ENCODE data around the gene PAPOLB. TPM values are rescaled to one million over a fixed set of nuclear protein-coding genes. Genes with fewer than 3 reads are reported as not detected.

PAPOLB gene
- total and polyA plus RNA-seq, 2 of the 8 experiments (the other 6 are each of a cell fraction or from before 2014, with no cell fraction given): 0.02 to 0.15 TPM

DNA sequence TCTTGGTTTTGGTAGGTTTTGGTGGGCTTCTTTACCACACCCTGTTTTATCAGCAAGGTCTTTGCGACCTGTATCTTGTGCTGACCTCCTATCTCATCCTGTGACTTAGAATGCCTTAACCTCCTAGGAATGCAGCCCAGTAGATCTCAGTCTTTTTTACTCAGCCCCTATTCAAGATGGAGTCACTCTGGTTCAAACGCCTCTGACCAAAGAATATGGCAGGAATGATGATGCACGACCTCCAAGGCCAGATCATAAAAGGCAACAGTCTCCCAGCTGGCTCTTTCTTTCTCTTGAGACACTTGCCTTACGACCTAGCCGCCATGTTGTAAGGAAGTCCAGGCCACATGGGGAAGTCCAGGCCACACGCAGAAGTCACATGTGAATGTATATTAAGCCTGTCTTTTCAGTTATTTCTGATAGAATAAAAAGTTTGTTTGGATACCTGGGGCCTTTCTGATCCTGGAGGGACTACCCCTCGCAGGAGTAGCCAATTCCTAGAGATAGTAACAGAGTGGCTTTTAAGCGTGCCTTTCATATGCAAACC, 32.2 kb upstream of the PAPOLB start:
- H4K8ac ChIP-seq (ENCODE audit: extremely low read depth, insufficient read depth, low read length): no peak overlapping the region
- 84% methylated on average over 8 of the region's 8 CpGs; no CpG with 5 or more reads in 1 of the 2 experiments for WGBS, 2 experiments (ENCODE audit: extremely low coverage in 1 of 2, insufficient coverage in 1 of 2, insufficient read length in 1 of 2, insufficient replicate concordance in 2 of 2, low coverage in 1 of 2, low lambda C conversion rate in 2 of 2, missing lambda C conversion rate in 1 of 2)
- no peak overlapping the region for H3K27ac ChIP-seq (ENCODE audit: low read depth, low read length)
- H3K36me3 ChIP-seq (ENCODE audit: control insufficient read depth in 2 of 4, insufficient read depth in 4 of 4, low read length in 3 of 4): no peaks in the 10 kb centered on the region
- H2BK15ac ChIP-seq (ENCODE audit: low read length): no peak overlapping the region
- no peak overlapping the region for H2BK5ac ChIP-seq (ENCODE audit: low read depth, low read length)
- no peak overlapping the region for H3K23ac ChIP-seq (ENCODE audit: insufficient read length)
- peaks cover 2% of the 10 kb centered on the region; the same call in 1 of the 2 replicates for H3K23me2 ChIP-seq (ENCODE audit: low read depth, low read length)
- no peak overlapping the region for H3K14ac ChIP-seq (ENCODE audit: insufficient read length)
- FAIRE-seq (no peak), DNase-seq (ENCODE audit: low read depth in 1 of 2, low spot score in 2 of 2) (no peak)
- H4K20me1 ChIP-seq (replicated peaks in 1 of 2; ENCODE audit: control insufficient read depth in 1 of 2, insufficient read depth in 2 of 2, low read length in 2 of 2): no peaks in the 10 kb centered on the region
- H2BK20ac ChIP-seq (ENCODE audit: low read length): 0 out of 2 replicates have a peak overlapping the region, but pooled peaks have one; percentile 3
- no peak overlapping the region for H2AFZ ChIP-seq (ENCODE audit: low read length)
- no peak overlapping the region for H2BK120ac ChIP-seq (replicated peaks; ENCODE audit: low read depth, low read length)
- H3K18ac ChIP-seq (ENCODE audit: extremely low read depth, low read length): no peak overlapping the region
- H4K91ac ChIP-seq (replicated peaks; ENCODE audit: insufficient read length, low read length): no peak overlapping the region
- no peak overlapping the region for H2AK5ac ChIP-seq (ENCODE audit: low read depth, low read length)
- H3K79me1 ChIP-seq (ENCODE audit: low read depth, low read length): no peaks in the 10 kb centered on the region
- H3K4me3 ChIP-seq (ENCODE audit: extremely low read depth in 1 of 4, insufficient read depth in 2 of 4, low read depth in 3 of 4, low read length in 4 of 4): no peak overlapping the region
- no peak overlapping the region for H3K9ac ChIP-seq (replicated peaks in 1 of 4; ENCODE audit: extremely low read depth in 1 of 4, low read depth in 3 of 4, low read length in 3 of 4)
- no peak overlapping the region for H3K56ac ChIP-seq (replicated peaks; ENCODE audit: insufficient read length, low read depth, low read length)
- ChIA-PET POLR2A (ENCODE audit: partially characterized antibody) (interaction anchor here (0.8 to 1.7 kb wide), 3 partner anchors 9 to 21 kb away, joined by 3 to 4 read pairs (median 3); partner anchors contain the start of gene RADIL), CTCF (ENCODE audit: partially characterized antibody) (interaction anchor here (0.6 to 3.4 kb wide), 2 partner anchors 11 to 16 kb away, joined by 3 to 15 read pairs; partner anchors contain the start of gene RADIL)
- H3K27me3 ChIP-seq (replicated peaks in 1 of 4; ENCODE audit: control insufficient read depth in 3 of 4, extremely low read depth in 1 of 4, insufficient read depth in 3 of 4, low read length in 3 of 4): no peaks in the 10 kb centered on the region
- H2BK12ac ChIP-seq (ENCODE audit: low read depth, low read length): 0 out of 2 replicates have a peak overlapping the region, but pooled peaks have one; percentile 39
- no peak overlapping the region for H3K4me2 ChIP-seq (ENCODE audit: insufficient read depth in 1 of 2, low read depth in 2 of 2, low read length in 2 of 2)
- H4K5ac ChIP-seq (ENCODE audit: insufficient read length, low read depth, low read length): no peak overlapping the region
- no peak overlapping the region for H3K4ac ChIP-seq (replicated peaks; ENCODE audit: insufficient read length, low read depth, low read length)
- H3K9me3 ChIP-seq (ENCODE audit: insufficient read depth in 2 of 2, low read depth in 1 of 2, low read length in 1 of 2): peaks cover 2 to 9% of the 10 kb centered on the region in 2 experiments; a peak in 2 of 4 replicates
- no peaks in the 10 kb centered on the region; a peak in 1 of 7 replicates for H3K4me1 ChIP-seq (replicated peaks in 1 of 4; ENCODE audit: control insufficient read depth in 3 of 4, insufficient read depth in 4 of 4, low read length in 3 of 4)
- no peaks in the 10 kb centered on the region for H3K79me2 ChIP-seq (ENCODE audit: control insufficient read depth in 1 of 2, insufficient read depth in 2 of 2, low read length in 2 of 2)
- TF ChIP-seq USF2 (IDR thresholded peaks at IDR 0.05; ENCODE audit: low read length): no peak
- TF ChIP-seq NANOG (IDR thresholded peaks at IDR 0.05; ENCODE audit: insufficient read depth, low read depth, low read length, poor library complexity, severe bottlenecking): no peak
- TF ChIP-seq, protein P1, sequence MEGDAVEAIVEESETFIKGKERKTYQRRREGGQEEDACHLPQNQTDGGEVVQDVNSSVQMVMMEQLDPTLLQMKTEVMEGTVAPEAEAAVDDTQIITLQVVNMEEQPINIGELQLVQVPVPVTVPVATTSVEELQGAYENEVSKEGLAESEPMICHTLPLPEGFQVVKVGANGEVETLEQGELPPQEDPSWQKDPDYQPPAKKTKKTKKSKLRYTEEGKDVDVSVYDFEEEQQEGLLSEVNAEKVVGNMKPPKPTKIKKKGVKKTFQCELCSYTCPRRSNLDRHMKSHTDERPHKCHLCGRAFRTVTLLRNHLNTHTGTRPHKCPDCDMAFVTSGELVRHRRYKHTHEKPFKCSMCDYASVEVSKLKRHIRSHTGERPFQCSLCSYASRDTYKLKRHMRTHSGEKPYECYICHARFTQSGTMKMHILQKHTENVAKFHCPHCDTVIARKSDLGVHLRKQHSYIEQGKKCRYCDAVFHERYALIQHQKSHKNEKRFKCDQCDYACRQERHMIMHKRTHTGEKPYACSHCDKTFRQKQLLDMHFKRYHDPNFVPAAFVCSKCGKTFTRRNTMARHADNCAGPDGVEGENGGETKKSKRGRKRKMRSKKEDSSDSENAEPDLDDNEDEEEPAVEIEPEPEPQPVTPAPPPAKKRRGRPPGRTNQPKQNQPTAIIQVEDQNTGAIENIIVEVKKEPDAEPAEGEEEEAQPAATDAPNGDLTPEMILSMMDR (IDR thresholded peaks at IDR 0.05; ENCODE audit: control extremely low read depth in 1 of 3, insufficient read depth in 1 of 3, low read depth in 1 of 3, low read length in 3 of 3): no peak
- no peak for TF ChIP-seq CBX5 (IDR thresholded peaks at IDR 0.05; ENCODE audit: low read depth, low read length)
- no peak for TF ChIP-seq ASH2L (IDR thresholded peaks at IDR 0.05; ENCODE audit: low read length)
- TF ChIP-seq RFX5 (IDR thresholded peaks at IDR 0.05; ENCODE audit: borderline replicate concordance, low read depth, low read length): no peak
- TF ChIP-seq FOSL1 (IDR thresholded peaks at IDR 0.05; ENCODE audit: insufficient read depth, low read depth, low read length): no peak
- TF ChIP-seq, protein P2, sequence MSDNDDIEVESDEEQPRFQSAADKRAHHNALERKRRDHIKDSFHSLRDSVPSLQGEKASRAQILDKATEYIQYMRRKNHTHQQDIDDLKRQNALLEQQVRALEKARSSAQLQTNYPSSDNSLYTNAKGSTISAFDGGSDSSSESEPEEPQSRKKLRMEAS (IDR thresholded peaks at IDR 0.05): no peak
- TF ChIP-seq HDAC6 (IDR thresholded peaks at IDR 0.05; ENCODE audit: low read depth, low read length): no peak

Measured in H1 (cell line).